ENCODE results near the gene TPM4. TPM values are rescaled to one million over a fixed set of nuclear protein-coding genes. Genes with fewer than 3 reads are reported as not detected.

TPM4 gene
- total and polyA plus RNA-seq, 11 donors, result 49.2 to 260 (median 92.1) TPM

GRCh38 chr19:16111909-16112752 is 35.8 kb downstream of the TPM4 start:
- intact Hi-C loops (cut with DNase I), result loop anchor here in 9 of 10 donors (1.0 to 5.0 kb wide), 7 partner anchors 35 to 75 kb away; partner anchors contain the start of genes FAM32A (in 4 of the 9) and TPM4 (in 4 of the 9)
- peak overlapping the region in 11 of 12 donors; percentile 81 to 97 (median 89) for H3K27ac ChIP-seq
- ATAC-seq (peak in 2 of 4 donors; percentile 0 to 2), DNase-seq (peak in 1 of 5 donors; percentile 75)
- H3K27me3 ChIP-seq, result no peaks in the 10 kb centered on the region
- no peaks in the 10 kb centered on the region for H3K9me3 ChIP-seq
- peaks cover 0 to 19% (median 0%) of the 10 kb centered on the region in 9 donors for H3K36me3 ChIP-seq
- WGBS, 4 donors, result 1 to 3% (median 2%) methylated on average over 28 to 37 of the region's 37 CpGs
- peaks cover 4 to 56% (median 29%) of the 10 kb centered on the region in 12 donors for H3K4me1 ChIP-seq
- peak in 1 of 2 donors; percentile 44 for TF ChIP-seq POLR2A (IDR thresholded peaks at IDR 0.05)
- TF ChIP-seq CTCF (IDR thresholded peaks at IDR 0.05), result no peak
- peak overlapping the region; percentile 73 to 99 (median 83) for H3K4me3 ChIP-seq

DNA sequence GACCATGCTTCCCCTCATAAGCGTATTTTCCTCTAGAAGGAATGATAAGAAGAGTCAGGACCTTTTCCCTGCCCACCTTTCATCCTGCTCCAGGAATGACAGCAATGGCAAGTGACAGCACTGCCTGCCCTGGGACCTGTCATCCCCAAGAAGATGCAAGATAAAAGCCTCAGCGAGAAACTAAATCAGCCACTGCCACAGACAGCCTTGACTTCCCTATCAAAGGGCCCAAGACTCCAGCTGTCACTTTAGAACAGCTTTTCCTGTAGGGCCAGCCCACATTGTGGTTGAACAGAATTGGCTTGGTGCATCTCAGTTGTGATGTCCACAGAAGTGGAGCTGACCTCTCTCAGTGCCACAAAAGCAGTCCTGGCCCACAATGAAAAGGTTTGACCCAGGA is 36.5 kb downstream of the TPM4 start:
- TF ChIP-seq POLR2A (IDR thresholded peaks at IDR 0.05) (no peak), CTCF (IDR thresholded peaks at IDR 0.05) (no peak)
- H3K9me3 ChIP-seq, result no peaks in the 10 kb centered on the region
- intact Hi-C loops (cut with DNase I), result loop anchor here in 8 of 10 donors (5.0 kb wide), 4 partner anchors 35 to 75 kb away; partner anchors contain the start of genes TPM4 (in 4 of the 8) and FAM32A (in 2 of the 8)
- peak overlapping the region in 10 of 12 donors; percentile 73 to 99 (median 88) for H3K4me3 ChIP-seq
- H3K27ac ChIP-seq, result peak overlapping the region in 2 of 12 donors; percentile 90 to 97
- H3K27me3 ChIP-seq, result no peaks in the 10 kb centered on the region
- no peak for ATAC-seq
- H3K4me1 ChIP-seq, result peaks cover 4 to 62% (median 29%) of the 10 kb centered on the region in 12 donors
- H3K36me3 ChIP-seq, result peaks cover 0 to 19% (median 1%) of the 10 kb centered on the region in 9 donors
- no peak for DNase-seq
- 5 to 21% (median 13%) methylated on average over 2 of the region's 2 CpGs for WGBS, 4 donors

- Histone ChIP-seq H3K4me3 (no peak overlapping the region), H3K4me1 (peaks cover 4 to 71% (median 29%) of the 10 kb centered on the region in 12 donors), H3K27me3 (no peaks in the 10 kb centered on the region), H3K9me3 (no peaks in the 10 kb centered on the region), H3K36me3 (peaks cover 0 to 27% (median 10%) of the 10 kb centered on the region in 9 donors), H3K27ac (no peak overlapping the region)
- TF ChIP-seq CTCF (IDR thresholded peaks at IDR 0.05) (no peak), POLR2A (IDR thresholded peaks at IDR 0.05) (no peak)
- intact Hi-C loops (cut with DNase I), result loop anchor here in 8 of 10 donors (5.0 kb wide), 4 partner anchors 36 to 74 kb away; partner anchors contain the start of genes TPM4 (in 4 of the 8) and FAM32A (in 2 of the 8)
- ATAC-seq, result no peak
- 73 to 93% (median 91%) methylated on average over 3 of the region's 3 CpGs for WGBS, 4 donors
- DNase-seq, result no peak
Observed at GRCh38 chr19:16113727-16114126, 37.4 kb downstream of the TPM4 start.

Data from heart left ventricle (tissue), 16 donors.